AG04450 (cell line): Measurements from ENCODE around the gene CAV1. TPM values are rescaled to one million over a fixed set of nuclear protein-coding genes. Genes with fewer than 3 reads are reported as not detected.

ENCODE experiments used
- CTCF ChIA-PET: fragments of 300-600, 350-600 bp; formaldehyde crosslinking; extraction: SDS; loops from one replicate; lab custom pipeline; 2022; ENCODE audit warnings: antibody characterized with exemption, inconsistent platforms; lab: Charles Lee
- POLR2A ChIA-PET: fragments of 350-600 bp; formaldehyde crosslinking; extraction: SDS; loops from one replicate; lab custom pipeline; 2021; ENCODE audit warnings: antibody characterized with exemption, inconsistent platforms; lab: Yijun Ruan, JAX
- DNase-seq: peaks from one replicate; pipeline ENCODE4 v3.0.0-alpha.2; 2011; ENCODE audit warnings: low read depth, low spot score
- H3K27ac ChIP-seq: one replicate; pipeline ENCODE4 v1.5.1; 2012; ENCODE audit warnings: low read depth, low read length, control low read depth
- H3K27me3 ChIP-seq: one replicate; pipeline ENCODE4 v1.6.0; 2012; ENCODE audit warnings: low read length; ENCODE audit not compliant: control insufficient read depth, insufficient read depth
- H3K4me3 ChIP-seq: 2 replicates; pipeline ENCODE4 v1.5.1; 2011; ENCODE audit warnings: mild to moderate bottlenecking, low read depth, low read length, control low read depth
- H3K9me3 ChIP-seq: 2 replicates; pipeline ENCODE4 v1.5.1; 2012; ENCODE audit warnings: low read length; ENCODE audit not compliant: control insufficient read depth, insufficient read depth
- CTCF ChIP-seq: IDR thresholded peaks from 2 replicates; pipeline ENCODE4 v1.5.1; 2011; ENCODE audit warnings: low read depth, low read length, control low read depth, inconsistent platforms
- polyA plus RNA-seq: library from polyadenylated mRNA; depleted of rRNA; stranded (reverse); fragments of >200 nt; gene quantifications from 2 replicates; pipeline ENCODE4 v1.2.3, GENCODE V29; 2011

CAV1 gene
- polyA plus RNA-seq, 1 experiment = 1,209 TPM

DNA sequence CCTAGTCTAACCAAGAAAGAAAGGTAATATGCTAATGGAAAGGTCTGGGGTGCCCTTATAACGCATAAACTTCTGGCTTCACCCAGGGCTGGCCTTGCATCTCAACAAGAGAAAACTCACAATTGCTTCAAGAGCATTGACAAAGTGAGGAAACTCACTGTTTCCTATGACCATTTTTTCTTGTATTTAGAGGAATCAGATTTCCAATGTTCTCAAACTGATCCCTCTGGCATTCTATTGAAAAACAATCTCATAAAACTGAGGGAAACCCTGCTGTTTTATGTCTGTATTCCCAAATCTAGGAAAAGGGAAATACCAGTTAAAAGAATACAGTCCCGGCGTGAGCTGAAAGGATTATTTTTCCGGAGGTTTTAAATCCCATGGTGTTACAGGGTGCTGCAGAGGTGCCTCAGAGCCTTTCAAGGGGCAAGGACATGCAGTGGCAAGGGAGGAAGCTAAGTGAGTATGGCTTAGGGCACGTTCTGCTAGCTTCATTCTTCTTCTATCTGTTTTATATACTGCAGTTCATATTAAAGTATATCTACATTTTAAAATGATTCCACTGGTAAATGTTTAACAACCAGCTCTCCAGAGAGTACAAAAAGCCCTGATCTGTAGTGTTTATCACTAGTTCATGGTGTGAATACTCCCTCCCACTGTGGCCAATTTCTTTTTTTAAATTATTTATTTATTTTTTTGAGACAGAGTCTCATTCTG is 68.7 kb downstream of the CAV1 start:
- DNase-seq = no peak
- Histone ChIP-seq H3K27me3 (no peaks in the 10 kb centered on the region), H3K27ac (no peak overlapping the region), H3K9me3 (no peaks in the 10 kb centered on the region), H3K4me3 (no peak overlapping the region)
- no peak for TF ChIP-seq CTCF
- CTCF ChIA-PET = interaction anchor here (0.6 to 5.4 kb wide), 7 partner anchors 9 to 564 kb away, joined by 3 to 230 read pairs (median 8); no protein-coding TSS in a partner anchor
- POLR2A ChIA-PET = no interaction called here

DNA sequence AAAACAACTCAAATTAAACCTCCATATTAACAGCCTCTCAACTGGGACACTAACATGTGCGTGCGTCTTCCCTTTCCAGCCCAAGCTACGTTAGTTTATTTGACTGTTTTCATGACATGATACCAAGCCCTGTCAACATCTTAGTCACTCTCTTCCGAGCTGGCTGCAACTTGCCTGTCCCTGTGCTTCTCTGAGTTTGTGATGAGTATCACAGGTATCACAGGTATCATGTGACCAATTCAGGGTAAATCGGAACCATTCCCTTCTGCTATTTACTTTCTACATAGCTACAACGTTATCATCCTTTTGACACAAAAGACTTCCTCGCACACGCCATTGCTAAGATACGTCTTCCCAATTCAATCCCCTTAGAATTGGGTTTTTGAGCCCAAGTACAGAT is 70.2 kb downstream of the CAV1 start:
- TF ChIP-seq CTCF = no peak
- Histone ChIP-seq H3K27me3 (no peaks in the 10 kb centered on the region), H3K9me3 (no peaks in the 10 kb centered on the region), H3K4me3 (no peak overlapping the region), H3K27ac (no peak overlapping the region)
- DNase-seq = no peak
- CTCF ChIA-PET = interaction anchor here (1.1 to 5.4 kb wide), 4 partner anchors 8 to 338 kb away, joined by 3 to 230 read pairs (median 69); no protein-coding TSS in a partner anchor
- POLR2A ChIA-PET = no interaction called here

- Histone ChIP-seq H3K9me3 (no peaks in the 10 kb centered on the region), H3K27ac (no peak overlapping the region), H3K4me3 (no peak overlapping the region), H3K27me3 (no peaks in the 10 kb centered on the region)
- TF ChIP-seq CTCF = no peak
- CTCF ChIA-PET = interaction anchor here (0.7 to 1.3 kb wide), 2 partner anchors 74 to 211 kb away, joined by 3 read pairs; partner anchors contain the start of gene MET
- DNase-seq = no peak
- POLR2A ChIA-PET = interaction anchor here (0.6 kb wide), 1 partner anchor 98 kb away, joined by 4 read pairs; the partner anchor contains the start of gene CAV2
Measured at GRCh38 chr7:116597384-116597783, 72.5 kb downstream of the CAV1 start.

DNA sequence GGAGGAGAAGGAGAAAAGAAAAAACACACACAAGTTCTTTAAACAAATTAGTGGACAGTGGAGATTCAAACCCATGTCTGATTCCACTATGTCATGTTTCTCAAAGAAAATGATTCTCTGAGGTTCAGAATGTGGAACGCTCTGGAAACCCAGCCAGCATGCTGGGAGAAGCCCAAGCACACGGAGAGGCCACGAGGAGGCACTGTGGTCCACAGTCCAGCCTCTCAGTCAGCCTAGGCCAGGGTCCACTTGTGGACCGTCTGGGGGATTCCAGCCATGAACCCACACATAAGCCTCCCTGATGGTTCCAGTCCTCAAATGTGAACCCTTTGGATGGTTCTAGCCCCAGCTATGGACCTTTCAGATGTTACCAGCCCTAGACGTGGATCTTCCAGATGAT is 73.4 kb downstream of the CAV1 start:
- CTCF ChIA-PET = no interaction called here
- POLR2A ChIA-PET = no interaction called here

More for the DNA sequence above, 73.4 kb downstream of the CAV1 start:
- Histone ChIP-seq H3K9me3 (no peaks in the 10 kb centered on the region), H3K27ac (no peak overlapping the region), H3K4me3 (no peak overlapping the region), H3K27me3 (no peaks in the 10 kb centered on the region)
- DNase-seq = no peak
- TF ChIP-seq CTCF = peak; percentile 13; the same call in 1 of the 2 replicates
